ENCODE results near the gene KIF25.

The KIF25 gene

GRCh38 chr6:168048724-168049025, 51.2 kb downstream of the KIF25 start:
- in situ Hi-C loops (cut with MboI; ENCODE audit: low sequenced_read_pairs): no loop called here

GRCh38 chr6:168049277-168049676, 51.8 kb downstream of the KIF25 start:
- in situ Hi-C loops (cut with MboI; ENCODE audit: low sequenced_read_pairs): no loop called here

GRCh38 chr6:168049706-168050224, 52.3 kb downstream of the KIF25 start:
- in situ Hi-C loops (cut with MboI; ENCODE audit: low sequenced_read_pairs): no loop called here

- in situ Hi-C loops (cut with MboI; ENCODE audit: low sequenced_read_pairs): no loop called here
These were observed 52.9 kb downstream of the KIF25 start for GRCh38 chr6:168050225-168050880.

- in situ Hi-C loops (cut with MboI; ENCODE audit: low sequenced_read_pairs): no loop called here
These were observed 53.6 kb downstream of the KIF25 start for GRCh38 chr6:168050881-168051586.

- in situ Hi-C loops (cut with MboI; ENCODE audit: low sequenced_read_pairs): no loop called here
These were observed 54.2 kb downstream of the KIF25 start for GRCh38 chr6:168051648-168052047.

- in situ Hi-C loops (cut with MboI; ENCODE audit: low sequenced_read_pairs): no loop called here
These were observed 54.9 kb downstream of the KIF25 start for GRCh38 chr6:168052291-168052891.

GRCh38 chr6:168053086-168053956, 55.9 kb downstream of the KIF25 start:
- in situ Hi-C loops (cut with MboI; ENCODE audit: low sequenced_read_pairs): no loop called here

- in situ Hi-C loops (cut with MboI; ENCODE audit: low sequenced_read_pairs): no loop called here
These were observed 56.5 kb downstream of the KIF25 start for GRCh38 chr6:168053957-168054471.

- in situ Hi-C loops (cut with MboI; ENCODE audit: low sequenced_read_pairs): no loop called here
These were observed 57.5 kb downstream of the KIF25 start for GRCh38 chr6:168054765-168055560.

- in situ Hi-C loops (cut with MboI; ENCODE audit: low sequenced_read_pairs): no loop called here
These were observed 58.4 kb downstream of the KIF25 start for GRCh38 chr6:168055696-168056489.

- in situ Hi-C loops (cut with MboI; ENCODE audit: low sequenced_read_pairs): no loop called here
These were observed 59.5 kb downstream of the KIF25 start for GRCh38 chr6:168056892-168057527.

GRCh38 chr6:168057836-168058235, 60.4 kb downstream of the KIF25 start:
- in situ Hi-C loops (cut with MboI; ENCODE audit: low sequenced_read_pairs): no loop called here

- in situ Hi-C loops (cut with MboI; ENCODE audit: low sequenced_read_pairs): no loop called here
These were observed 61.5 kb downstream of the KIF25 start for GRCh38 chr6:168058691-168059551.

- in situ Hi-C loops (cut with MboI; ENCODE audit: low sequenced_read_pairs): no loop called here
These were observed 63.1 kb downstream of the KIF25 start for GRCh38 chr6:168060521-168060931.

GRCh38 chr6:168061269-168062210, 64.1 kb downstream of the KIF25 start:
- in situ Hi-C loops (cut with MboI; ENCODE audit: low sequenced_read_pairs): no loop called here

Data from HL-60/S4 (cell line).